Sigmoid colon (tissue), 7 donors: Measurements from ENCODE around the gene SESN1. TPM values are rescaled to one million over a fixed set of nuclear protein-coding genes. Genes with fewer than 3 reads are reported as not detected.
A peak's percentile ranks its signal among the peaks of the same experiment; 100 is the strongest.

ENCODE experiments used
- DNase-seq: peaks from one replicate; pipeline ENCODE4 v3.0.0-alpha.2; 2019
- H3K27ac ChIP-seq, 4 donors: fragments of 200-600 bp; sonication (generic); one replicate each; pipeline ENCODE4 v1.5.1; 2016 to 2019; ENCODE audit warnings: mild to moderate bottlenecking in 1 of 4
- H3K27me3 ChIP-seq, 3 donors: fragments of 200-600 bp; sonication (generic); one replicate each; pipeline ENCODE4 v1.5.1; 2019; ENCODE audit warnings: mild to moderate bottlenecking in 1 of 3
- H3K36me3 ChIP-seq, 4 donors: fragments of 200-600 bp; sonication (generic); one replicate each; pipeline ENCODE4 v1.5.1; 2016 to 2019
- H3K4me1 ChIP-seq, 4 donors: fragments of 200-600 bp; sonication (generic); one replicate each; pipeline ENCODE4 v1.5.1; 2017 to 2019
- H3K4me3 ChIP-seq, 4 donors: fragments of 200-600 bp; sonication (generic); one replicate each; pipeline ENCODE4 v1.5.1; 2017 to 2019; ENCODE audit warnings: mild to moderate bottlenecking in 2 of 4, moderate library complexity in 1 of 4
- H3K9me3 ChIP-seq, 4 donors: fragments of 200-600 bp in 3 of 4; sonication (generic) in 3 of 4; one replicate each; pipeline versions ENCODE4 v1.5.1 to v1.6.1; 2013 to 2019
- EP300 ChIP-seq, 4 donors: sonication (generic); formaldehyde crosslinking; IDR thresholded peaks; one replicate each; pipeline ENCODE4 v1.6.1; 2017; ENCODE audit warnings: antibody characterized with exemption in 4 of 4
- POLR2A ChIP-seq, 2 donors: fragments of 450-650 bp; IDR thresholded peaks; one replicate each; pipeline ENCODE4 v1.6.1; 2016; ENCODE audit warnings: antibody characterized with exemption in 2 of 2, mild to moderate bottlenecking in 2 of 2, moderate library complexity in 2 of 2
- POLR2AphosphoS5 ChIP-seq, 4 donors: sonication (generic); formaldehyde crosslinking; IDR thresholded peaks; one replicate each; pipeline ENCODE4 v1.6.1; 2017; ENCODE audit warnings: antibody characterized with exemption in 4 of 4
- WGBS, 2 donors: extraction: QIAGEN DNeasy Blood & Tissue Kit; methylation state at CpG; one replicate each; pipeline ENCODE4 v1.1.7; 2013; 5-methylcytosine and 5-hydroxymethylcytosine counted together
- intact Hi-C: fragments of 100-400 bp; cut with DNase I; formaldehyde crosslinking; loops from one replicate; pipeline ENCODE4 v1.15.1; 2023
- polyA plus RNA-seq, 3 donors: library from polyadenylated mRNA; stranded (reverse); fragments of 200-250 nt; gene quantifications; one replicate each; pipeline ENCODE4 v1.2.3, GENCODE V29; 2013
- total RNA-seq, 4 donors: library from RNA; depleted of rRNA; stranded (reverse); fragments of >200 nt; gene quantifications; one replicate each; pipeline ENCODE4 v1.1.0, GENCODE V29; 2016
- TF ChIP-seq, protein P1 (sequence below), 4 experiments: fragments of 450-650 bp in 3 of 4; fragments of 200-600 bp in 1 of 4; IDR thresholded peaks; one replicate each; pipeline ENCODE4 v1.5.1; 2016 to 2019; ENCODE audit warnings: antibody characterized with exemption in 4 of 4, mild to moderate bottlenecking in 3 of 4, moderate library complexity in 2 of 4
- donor health status: healthy with polysubstance abuse.
- donor health status: Bipolar disorder and iron deficiency.
- donor health status: healthy.

SESN1 gene
- total and polyA plus RNA-seq, 7 donors: 18.3 to 144 (median 63.0) TPM

DNA sequence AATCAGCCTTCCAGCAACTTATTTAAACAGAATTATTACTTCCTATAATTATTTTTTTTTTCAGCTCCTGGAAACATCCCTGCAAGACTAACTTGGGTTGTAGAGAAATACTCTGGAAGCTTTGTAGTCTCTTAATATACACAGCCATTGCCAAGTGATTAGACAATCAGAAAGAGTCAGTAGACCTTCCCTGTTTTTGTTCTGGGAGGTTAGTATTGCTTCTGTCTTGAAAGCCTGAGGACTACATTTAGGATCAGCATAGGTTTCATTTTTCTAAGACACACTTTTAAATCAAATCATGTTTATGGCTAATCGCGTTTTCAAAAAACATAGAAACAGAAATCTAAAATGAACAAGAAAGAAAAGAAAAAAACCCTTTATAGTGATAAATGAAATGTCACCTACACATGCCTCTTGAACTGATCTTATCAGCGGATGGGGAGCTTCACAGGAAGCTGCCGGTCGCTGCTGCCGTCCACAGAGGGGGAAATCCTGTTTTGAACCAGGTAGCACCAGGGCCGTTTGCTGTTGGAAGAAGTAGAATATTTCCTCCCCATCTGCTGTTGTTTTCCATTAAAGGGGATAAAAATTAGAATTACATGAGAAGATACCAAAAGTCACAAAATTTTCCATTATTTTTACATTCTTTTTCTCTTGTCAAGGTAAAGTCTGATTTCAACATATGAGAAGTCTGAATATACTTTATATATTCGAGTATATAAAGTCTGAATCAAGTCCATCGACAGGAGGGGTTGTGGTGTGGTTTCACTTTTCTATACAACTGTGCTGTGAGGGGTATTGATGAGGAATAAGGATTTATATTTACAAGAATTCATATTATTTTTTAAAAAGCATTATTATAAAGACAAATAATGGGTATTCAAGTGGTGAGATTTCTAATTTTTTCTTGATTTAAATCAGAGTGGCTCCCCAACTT is 151.8 kb downstream of the SESN1 start:
- H3K36me3 ChIP-seq: no peaks in the 10 kb centered on the region
- H3K27me3 ChIP-seq: no peaks in the 10 kb centered on the region
- intact Hi-C loops: no loop called here
- TF ChIP-seq EP300 (IDR thresholded peaks at IDR 0.05) (no peak), POLR2A (IDR thresholded peaks at IDR 0.05) (no peak), POLR2AphosphoS5 (IDR thresholded peaks at IDR 0.05) (no peak)
- TF ChIP-seq, protein P1, sequence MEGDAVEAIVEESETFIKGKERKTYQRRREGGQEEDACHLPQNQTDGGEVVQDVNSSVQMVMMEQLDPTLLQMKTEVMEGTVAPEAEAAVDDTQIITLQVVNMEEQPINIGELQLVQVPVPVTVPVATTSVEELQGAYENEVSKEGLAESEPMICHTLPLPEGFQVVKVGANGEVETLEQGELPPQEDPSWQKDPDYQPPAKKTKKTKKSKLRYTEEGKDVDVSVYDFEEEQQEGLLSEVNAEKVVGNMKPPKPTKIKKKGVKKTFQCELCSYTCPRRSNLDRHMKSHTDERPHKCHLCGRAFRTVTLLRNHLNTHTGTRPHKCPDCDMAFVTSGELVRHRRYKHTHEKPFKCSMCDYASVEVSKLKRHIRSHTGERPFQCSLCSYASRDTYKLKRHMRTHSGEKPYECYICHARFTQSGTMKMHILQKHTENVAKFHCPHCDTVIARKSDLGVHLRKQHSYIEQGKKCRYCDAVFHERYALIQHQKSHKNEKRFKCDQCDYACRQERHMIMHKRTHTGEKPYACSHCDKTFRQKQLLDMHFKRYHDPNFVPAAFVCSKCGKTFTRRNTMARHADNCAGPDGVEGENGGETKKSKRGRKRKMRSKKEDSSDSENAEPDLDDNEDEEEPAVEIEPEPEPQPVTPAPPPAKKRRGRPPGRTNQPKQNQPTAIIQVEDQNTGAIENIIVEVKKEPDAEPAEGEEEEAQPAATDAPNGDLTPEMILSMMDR (IDR thresholded peaks at IDR 0.05): no peak
- 49 to 84% methylated on average over 9 of the region's 9 CpGs for WGBS, 2 donors
- H3K4me3 ChIP-seq: no peak overlapping the region
- no peaks in the 10 kb centered on the region for H3K9me3 ChIP-seq
- peak overlapping the region in 3 of 4 donors; percentile 83 to 93 (median 86) for H3K27ac ChIP-seq
- DNase-seq: no peak
- peaks cover 0 to 60% (median 49%) of the 10 kb centered on the region in 4 donors for H3K4me1 ChIP-seq

DNA sequence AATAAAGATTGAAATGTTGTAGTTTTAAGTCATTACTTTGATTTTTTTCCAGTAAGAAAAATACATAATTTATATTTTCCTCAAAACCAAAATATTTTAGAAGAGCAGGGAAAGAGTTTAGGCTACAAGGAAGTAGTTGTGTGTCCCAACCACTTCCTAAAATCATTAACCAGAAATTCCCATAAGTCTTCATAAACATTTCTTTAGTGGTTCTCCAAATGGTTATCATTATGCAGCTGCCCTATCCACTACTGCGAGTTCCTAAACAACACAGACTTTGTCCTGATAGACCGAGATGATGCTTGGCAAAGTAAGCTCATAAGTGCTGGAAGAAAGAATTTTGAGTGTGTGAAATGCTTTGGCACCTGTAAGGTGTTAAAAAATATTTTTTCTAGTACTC is 152.8 kb downstream of the SESN1 start:
- H3K27me3 ChIP-seq: no peaks in the 10 kb centered on the region
- no peak overlapping the region for H3K27ac ChIP-seq
- H3K4me1 ChIP-seq: peaks cover 0 to 50% (median 39%) of the 10 kb centered on the region in 4 donors
- H3K36me3 ChIP-seq: no peaks in the 10 kb centered on the region
- TF ChIP-seq POLR2AphosphoS5 (IDR thresholded peaks at IDR 0.05): no peak
- TF ChIP-seq EP300 (IDR thresholded peaks at IDR 0.05): no peak
- TF ChIP-seq, protein P1 (IDR thresholded peaks at IDR 0.05): no peak
- no peak for TF ChIP-seq POLR2A (IDR thresholded peaks at IDR 0.05)
- intact Hi-C loops: no loop called here
- DNase-seq: no peak
- WGBS, 2 donors: 12 to 61% methylated on average over 2 of the region's 2 CpGs
- H3K4me3 ChIP-seq: no peak overlapping the region
- no peaks in the 10 kb centered on the region for H3K9me3 ChIP-seq

DNA sequence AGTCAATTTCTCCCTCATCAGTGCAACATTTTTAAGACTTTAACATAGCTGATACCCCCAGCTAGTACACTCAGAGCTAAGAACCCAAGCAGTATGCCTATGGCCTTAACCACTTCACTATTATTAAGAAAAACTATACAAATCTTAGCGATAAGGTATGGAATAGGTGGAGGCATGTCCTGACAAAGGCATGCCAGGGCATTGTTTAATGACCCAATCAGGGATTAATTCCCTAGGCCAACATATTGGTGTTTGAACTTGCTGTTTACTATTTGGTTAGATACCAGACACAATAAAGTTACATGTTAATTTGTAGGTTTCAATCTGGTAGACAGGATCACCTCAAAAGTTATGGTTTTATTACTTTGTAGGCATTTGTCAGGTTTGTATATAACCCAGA is 153.4 kb downstream of the SESN1 start:
- Histone ChIP-seq H3K4me3 (no peak overlapping the region), H3K27me3 (no peaks in the 10 kb centered on the region), H3K4me1 (peaks cover 0 to 44% (median 34%) of the 10 kb centered on the region in 4 donors), H3K27ac (no peak overlapping the region), H3K36me3 (no peaks in the 10 kb centered on the region), H3K9me3 (no peaks in the 10 kb centered on the region)
- no peak for DNase-seq
- TF ChIP-seq, protein P1 (IDR thresholded peaks at IDR 0.05): no peak
- TF ChIP-seq POLR2A (IDR thresholded peaks at IDR 0.05) (no peak), POLR2AphosphoS5 (IDR thresholded peaks at IDR 0.05) (no peak), EP300 (IDR thresholded peaks at IDR 0.05) (no peak)
- WGBS, 2 donors: 60 to 70% methylated on average over 1 of the region's 1 CpG
- intact Hi-C loops: no loop called here

DNA sequence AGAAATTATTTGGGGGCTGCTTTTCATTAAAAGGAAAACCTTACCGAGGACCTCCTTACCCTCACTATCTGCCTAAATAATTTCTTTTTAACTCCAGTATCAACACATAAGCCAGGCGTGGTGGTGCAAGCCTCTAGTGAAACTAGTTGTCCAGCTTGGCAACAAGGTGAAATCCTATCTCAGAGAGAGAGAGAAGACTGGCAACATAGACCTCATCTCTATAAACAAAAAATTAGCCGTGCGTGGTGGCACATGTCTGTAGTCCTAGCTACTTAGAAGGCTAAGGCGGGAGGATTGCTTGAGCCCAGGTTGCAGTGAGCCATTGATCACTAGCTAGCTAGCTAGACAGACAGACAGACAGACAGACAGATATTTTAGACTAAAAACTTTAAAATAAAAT is 153.9 kb downstream of the SESN1 start:
- TF ChIP-seq, protein P1 (IDR thresholded peaks at IDR 0.05): no peak
- TF ChIP-seq EP300 (IDR thresholded peaks at IDR 0.05) (no peak), POLR2A (IDR thresholded peaks at IDR 0.05) (no peak), POLR2AphosphoS5 (IDR thresholded peaks at IDR 0.05) (no peak)
- H3K36me3 ChIP-seq: no peaks in the 10 kb centered on the region
- H3K4me3 ChIP-seq: no peak overlapping the region
- 95 to 96% methylated on average over 5 of the region's 5 CpGs for WGBS, 2 donors
- H3K9me3 ChIP-seq: no peaks in the 10 kb centered on the region
- peaks cover 0 to 39% (median 28%) of the 10 kb centered on the region in 4 donors for H3K4me1 ChIP-seq
- no peaks in the 10 kb centered on the region for H3K27me3 ChIP-seq
- DNase-seq: no peak
- intact Hi-C loops: no loop called here
- H3K27ac ChIP-seq: no peak overlapping the region
